Measurements from ENCODE around the gene IGF2.
"Not testable (repeated sequence)": the region's sequence is repeated elsewhere in the genome, so short reads cannot be mapped to it uniquely, and the experiment has no call there.

Gene IGF2

DNA sequence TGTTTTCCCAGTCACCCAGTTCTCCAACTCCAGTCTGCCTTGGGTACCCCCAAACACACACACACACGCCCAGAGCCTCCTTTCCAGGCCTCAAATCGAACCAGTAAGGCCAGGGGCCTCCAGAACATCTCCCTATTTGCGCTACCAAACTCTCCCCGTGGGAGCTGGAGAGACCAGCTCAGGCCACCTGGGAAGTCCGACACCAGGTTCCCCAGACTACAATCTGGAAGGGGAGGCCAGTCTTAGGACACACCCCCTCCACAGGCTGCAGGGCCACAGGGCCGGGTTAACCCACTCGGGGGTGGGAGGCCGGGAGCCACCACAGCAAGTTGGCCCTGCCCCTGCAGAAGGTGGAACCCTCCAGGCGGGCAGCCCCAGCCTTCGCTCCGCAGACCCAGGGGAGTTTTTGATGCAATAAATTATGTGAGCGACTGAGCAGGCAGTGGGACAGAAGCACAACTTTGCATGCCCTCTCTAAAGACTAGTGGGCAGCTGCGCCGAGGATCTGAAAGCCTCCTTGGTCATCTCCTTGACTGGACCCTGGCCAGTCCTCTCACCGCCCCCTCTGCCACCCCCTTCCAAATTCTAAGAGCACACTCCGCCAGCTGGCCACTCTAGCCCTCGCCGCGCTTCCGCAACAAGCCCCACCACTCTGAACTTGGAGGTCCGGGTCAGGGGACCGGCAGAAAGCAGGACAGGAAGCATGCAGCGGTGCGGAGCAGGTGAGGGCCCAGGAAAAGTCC lies 2.8 kb downstream of the IGF2 start:
- DNase-seq, result no peak

- DNase-seq, result no peak
Observed at GRCh38 chr11:2135648-2136201, 3.5 kb downstream of the IGF2 start.

DNA sequence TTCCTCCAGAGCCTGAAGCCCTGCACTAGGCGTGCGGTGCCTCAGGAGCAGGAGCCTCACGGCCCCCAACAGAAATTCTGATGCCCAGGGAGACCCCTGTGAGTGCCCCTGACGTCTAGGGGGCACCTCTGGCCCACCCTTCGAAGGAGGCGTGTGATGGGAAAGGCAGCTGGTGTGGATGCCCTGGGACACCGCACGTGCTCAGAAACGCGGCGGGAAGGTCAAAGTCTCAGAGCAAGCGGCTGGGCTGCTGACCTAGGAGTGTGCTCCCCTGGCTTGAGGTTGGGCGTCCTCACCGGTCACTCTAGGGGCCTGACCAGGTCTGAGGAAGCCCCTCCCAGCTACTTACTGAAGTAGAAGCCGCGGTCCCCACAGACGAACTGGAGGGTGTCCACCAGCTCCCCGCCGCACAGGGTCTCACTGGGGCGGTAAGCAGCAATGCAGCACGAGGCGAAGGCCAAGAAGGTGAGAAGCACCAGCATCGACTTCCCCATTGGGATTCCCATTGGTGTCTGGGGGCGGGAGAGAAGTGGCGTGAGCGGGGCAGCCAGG lies 4.1 kb downstream of the IGF2 start:
- DNase-seq, result no peak

DNA sequence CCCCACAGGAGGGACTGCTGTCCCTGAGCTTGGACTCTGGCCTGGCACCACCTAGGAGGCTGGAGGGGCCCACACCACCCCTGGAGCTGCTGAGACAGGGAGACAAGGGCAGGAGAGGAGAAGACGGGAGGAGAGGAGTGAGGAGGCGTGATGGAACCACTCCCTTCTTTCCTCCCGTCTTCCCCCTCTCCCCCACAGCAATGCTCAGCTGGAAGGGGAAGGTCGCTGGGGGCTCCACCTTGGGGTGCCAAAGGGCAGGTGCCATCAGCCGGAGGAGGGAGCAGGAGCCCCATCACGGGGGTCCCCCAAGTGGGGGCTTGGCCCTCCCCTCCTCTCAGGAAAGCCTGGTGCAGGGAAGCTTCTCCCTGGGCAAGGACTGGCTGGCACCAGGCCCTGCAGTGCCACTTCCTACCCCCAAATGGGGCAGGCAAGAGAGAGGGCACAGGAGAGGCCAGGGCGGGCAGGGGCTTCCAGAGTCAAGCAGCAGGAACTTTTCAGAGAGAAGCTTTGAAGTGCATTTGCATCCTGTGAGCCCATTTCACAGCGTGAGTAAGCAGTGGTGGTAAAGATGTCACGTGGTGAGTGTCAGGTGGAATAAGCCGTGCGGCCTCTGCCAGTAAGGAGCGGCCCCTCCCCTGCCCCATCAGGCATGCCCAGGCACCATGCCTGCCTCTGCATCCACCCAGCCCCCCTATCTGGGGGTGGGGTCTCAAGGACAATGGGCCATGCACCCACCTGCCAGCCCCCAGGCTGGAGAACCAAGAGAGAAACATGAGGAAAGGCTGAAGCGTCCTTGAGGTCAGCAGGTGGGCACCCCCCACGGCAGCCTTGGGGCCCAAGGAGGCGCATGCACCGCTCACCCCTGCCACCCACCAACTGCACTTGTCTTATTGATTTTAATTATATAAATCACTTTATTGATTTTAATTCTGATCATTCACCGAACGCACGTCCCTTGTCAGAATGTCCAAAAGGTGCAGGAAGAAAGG lies 4.9 kb downstream of the IGF2 start:
- no peak for DNase-seq

GRCh38 chr11:2133241-2134021 lies 5.8 kb downstream of the IGF2 start:
- DNase-seq, result no peak

- DNase-seq, result no peak
Observed at GRCh38 chr11:2132874-2133240, 6.3 kb downstream of the IGF2 start.

DNA sequence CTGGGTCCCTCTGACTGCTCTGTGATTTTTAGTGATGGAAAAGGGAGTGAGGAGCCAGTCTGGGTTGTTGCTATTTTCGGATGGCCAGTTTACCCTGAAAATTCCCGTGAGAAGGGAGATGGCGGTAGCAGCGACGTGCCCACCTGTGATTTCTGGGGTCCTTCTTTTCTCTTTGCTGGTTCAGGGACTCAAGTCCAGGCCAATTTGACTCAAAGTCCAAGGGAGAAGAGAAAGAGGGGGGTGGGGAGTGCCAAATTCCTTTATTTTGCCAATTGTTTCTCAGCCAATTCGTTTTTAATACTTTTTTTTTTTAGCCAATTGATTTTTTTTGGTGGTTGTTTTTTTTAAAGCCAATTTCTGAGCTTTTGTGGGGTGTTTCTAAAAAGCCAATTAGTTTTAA lies 6.9 kb downstream of the IGF2 start:
- no peak for DNase-seq

DNA sequence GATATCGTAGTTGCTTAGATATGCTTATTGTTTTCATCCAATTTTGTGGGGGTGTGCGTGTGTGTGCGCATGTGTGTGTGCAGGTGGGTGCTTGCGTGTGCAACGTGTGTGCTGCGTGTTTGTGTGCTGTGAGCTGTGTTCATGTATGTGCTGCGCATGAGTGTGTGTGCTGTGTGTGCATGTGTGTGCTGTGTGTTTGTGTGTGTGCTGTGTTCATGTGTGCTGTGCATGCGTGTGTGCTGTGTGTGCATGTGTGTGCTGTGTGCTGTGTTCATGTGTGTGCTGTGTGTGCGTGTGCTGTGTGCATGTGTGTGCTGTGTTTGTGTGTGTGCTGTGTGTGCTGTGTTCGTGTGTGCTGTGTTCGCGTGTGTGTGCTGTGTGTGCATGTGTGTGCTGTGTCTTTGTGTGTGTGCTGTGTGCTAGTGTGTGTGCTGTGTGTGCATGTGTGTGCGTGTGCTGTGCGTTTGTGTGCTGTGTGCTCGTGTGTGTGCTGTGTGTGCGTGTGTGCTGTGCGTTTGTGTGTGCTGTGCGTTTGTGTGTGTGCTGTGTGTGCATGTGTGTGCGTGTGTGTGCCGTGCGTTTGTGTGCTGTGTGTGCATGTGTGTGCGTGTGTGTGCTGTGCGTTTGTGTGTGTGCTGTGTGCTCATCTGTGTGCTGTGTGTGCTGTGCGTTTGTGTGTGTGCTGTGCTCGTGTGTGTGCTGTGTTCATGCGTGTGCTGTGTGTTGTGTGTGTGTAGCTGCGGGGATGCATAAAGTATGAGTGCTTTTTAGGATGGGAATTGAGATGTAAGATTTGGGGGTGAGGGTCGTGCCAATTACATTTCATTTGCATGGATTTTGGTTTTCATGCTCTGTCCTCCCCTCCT lies 7.6 kb downstream of the IGF2 start:
- no peak for DNase-seq

- DNase-seq, result no peak
Observed at GRCh38 chr11:2130881-2131352, 8.3 kb downstream of the IGF2 start.

DNA sequence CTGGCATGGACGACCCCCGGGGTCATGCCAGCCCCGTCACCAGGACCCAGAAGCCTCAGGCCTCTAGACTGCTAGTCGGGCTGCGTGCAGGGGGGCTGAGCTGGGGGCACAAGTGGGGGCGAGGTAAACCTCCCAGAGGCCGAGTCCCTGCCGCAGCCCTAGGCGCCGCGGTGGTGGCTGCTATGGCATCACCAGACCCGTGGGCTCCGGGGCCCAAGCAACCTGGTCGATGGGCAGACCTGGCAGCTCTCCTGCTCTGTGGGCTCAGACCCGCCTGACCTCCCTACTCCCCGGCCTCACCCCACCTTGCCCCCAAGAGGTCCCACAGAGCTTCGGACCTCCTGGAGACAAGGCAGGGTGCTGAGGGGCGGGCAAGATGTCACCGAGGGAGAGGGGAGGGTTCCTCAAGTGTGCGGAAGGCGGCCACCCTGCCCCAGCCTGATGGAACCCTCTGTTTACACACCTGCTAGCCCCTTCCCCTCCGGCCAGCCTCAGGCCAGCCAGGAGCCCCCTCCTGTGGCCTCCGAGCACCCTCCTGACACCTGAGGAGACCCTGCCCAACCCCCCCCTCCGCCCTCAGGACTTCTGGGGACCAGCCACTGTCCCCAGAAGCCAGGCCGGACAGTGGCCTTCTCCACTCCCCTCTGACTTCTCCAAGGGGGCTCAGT lies 9.4 kb downstream of the IGF2 start:
- DNase-seq, result no peak

DNA sequence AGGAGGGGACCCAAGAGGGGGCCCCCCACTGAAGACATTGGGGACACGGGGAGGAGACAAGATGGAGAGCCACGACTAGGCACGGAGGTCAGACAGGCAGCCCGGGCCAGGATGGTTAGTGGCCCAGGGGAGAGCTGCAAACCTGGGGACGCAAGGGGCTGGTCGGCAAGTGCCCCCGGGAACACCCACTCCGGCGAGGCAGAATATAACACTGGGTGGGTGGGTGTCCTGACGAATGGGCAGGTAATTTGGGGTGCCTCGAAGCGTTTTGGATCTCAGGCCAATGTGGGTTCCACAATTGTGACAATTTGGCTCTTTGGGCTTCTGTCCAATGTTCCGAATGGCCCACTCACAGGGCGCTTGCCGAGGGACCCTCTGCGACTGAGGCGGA lies 9.9 kb downstream of the IGF2 start:
- no peak for DNase-seq

DNA sequence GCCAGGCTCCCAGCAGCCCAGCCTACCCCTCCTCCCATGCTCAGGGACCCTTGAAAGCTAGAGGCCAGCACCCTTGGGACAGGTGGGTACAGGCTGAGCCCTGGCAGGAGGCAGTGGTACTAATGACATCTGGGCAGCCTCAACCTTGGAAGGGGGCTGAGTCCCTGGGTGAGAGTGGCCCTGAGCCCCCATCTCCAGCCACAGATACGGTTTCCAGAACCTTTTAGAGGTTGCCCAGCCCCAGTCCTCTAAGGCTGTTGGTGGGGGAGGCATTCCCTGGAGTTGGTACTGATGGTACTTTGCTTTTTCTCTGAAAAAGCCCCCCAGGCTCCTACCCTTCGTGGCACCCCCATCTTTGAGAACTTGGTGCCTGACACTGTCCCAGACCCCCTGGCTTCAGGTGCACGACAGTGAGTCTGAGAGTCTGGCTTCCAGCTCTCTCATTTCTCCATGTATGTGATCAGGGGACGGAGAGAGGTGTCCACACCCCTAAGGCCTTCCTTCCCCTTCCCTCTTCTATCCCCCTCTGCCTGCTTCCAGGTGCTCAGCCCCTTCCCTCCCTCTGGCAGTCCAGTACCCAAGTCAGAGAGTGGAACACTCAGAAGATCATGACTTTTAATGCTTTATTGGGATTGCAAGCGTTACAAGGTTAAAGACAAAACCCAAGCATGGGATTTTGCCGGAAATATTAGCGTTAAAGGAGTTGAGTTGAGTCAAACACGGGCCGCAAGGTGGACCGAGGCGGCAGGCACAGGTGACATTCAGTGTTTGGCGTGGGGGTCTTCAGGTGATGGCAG lies 10.5 kb downstream of the IGF2 start:
- DNase-seq, result no peak

DNA sequence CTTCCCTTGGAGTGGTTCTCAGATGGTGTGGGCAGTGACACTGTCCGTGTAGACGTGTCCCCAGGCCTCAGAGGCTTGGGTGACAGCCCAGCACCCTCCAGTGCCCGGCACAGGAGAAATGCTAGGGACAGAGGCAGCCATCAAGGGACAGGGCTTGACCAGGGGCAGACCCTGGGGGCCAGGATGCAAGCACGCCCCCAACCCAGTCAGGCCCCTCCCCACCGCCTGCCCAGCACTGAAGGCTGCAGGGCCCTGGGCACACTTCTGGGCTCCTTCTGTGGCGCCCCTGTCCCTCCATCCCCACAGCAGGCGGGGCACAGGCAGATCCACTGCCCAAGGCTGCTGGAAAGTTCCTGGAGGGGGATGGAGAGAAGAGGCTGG lies 11.1 kb downstream of the IGF2 start:
- DNase-seq, result no peak

GRCh38 chr11:2127482-2128129 lies 11.6 kb downstream of the IGF2 start:
- no peak for DNase-seq

- no peak for DNase-seq
Observed at GRCh38 chr11:2126520-2127085, 12.6 kb downstream of the IGF2 start.

DNA sequence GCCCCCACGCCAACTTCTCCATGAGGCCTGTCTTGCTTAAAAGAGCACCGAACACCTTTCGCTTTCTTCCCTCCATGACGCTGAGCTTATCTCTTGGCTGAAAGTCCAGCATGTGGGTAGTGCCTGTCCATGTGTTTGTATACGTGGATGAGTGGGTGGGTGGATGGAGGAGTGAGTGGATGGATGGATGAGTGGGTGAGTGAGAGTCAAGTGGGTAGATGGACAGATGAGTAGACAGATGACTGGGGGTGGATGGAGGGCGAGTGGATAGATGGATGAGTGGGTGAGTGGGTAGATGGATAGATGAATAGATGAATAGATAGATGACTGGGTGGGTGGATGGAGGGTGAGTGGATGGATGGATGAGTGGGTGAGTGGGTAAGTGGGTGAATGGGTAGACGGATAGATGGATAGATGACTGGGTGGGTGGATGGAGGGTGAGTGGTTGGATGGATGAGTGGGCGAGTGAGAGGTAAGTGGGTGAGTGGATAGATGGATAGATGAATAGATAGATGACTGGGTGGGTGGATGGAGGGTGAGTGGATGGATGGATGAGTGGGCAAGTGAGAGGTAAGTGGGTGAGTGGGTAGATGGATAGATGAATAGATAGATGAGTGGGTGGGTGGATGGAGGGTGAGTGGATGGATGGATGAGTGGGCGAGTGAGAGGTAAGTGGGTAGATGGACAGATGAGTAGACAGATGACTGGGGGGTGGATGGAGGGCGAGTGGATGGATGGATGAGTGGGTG lies 14.3 kb downstream of the IGF2 start:
- not testable (repeated sequence) for DNase-seq

GRCh38 chr11:2123628-2123960 lies 15.6 kb downstream of the IGF2 start:
- DNase-seq, result no peak

- no peak for DNase-seq
Observed at GRCh38 chr11:2122907-2123627, 16.1 kb downstream of the IGF2 start.
